Left renal pelvis (tissue), 4 donors: ENCODE results near the gene POU2F3. TPM values are rescaled to one million over a fixed set of nuclear protein-coding genes. Genes with fewer than 3 reads are reported as not detected.

ENCODE experiments used
- DNase-seq, 4 donors: peaks; one replicate each; pipeline ENCODE4 v3.0.0-alpha.2; 2013; ENCODE audit warnings: low read depth in 4 of 4, low spot score in 3 of 4
- polyA plus RNA-seq, 4 donors: library from polyadenylated mRNA; unstranded; fragments of 120-200 nt; gene quantifications; one replicate each; pipeline ENCODE4 v1.2.1, GENCODE V29; 2013; ENCODE audit not compliant: insufficient read length in 4 of 4

POU2F3 gene
- polyA plus RNA-seq, 4 donors, result 0.47 to 2.7 (median 0.89) TPM

GRCh38 chr11:120335908-120336640 lies 96.1 kb downstream of the POU2F3 start, which contains the start of gene ARHGEF12:
Gene ARHGEF12, plus strand, starts transcription at chr11:120336413. Its CDS starts 831 bp downstream, at chr11:120337244.
- DNase-seq, result peak; percentile 89 to 95 (median 94)

GRCh38 chr11:120336641-120337354 lies 96.9 kb downstream of the POU2F3 start:
- DNase-seq, result no peak

GRCh38 chr11:120337355-120338106 lies 97.6 kb downstream of the POU2F3 start:
- no peak for DNase-seq

GRCh38 chr11:120338107-120338933 lies 98.4 kb downstream of the POU2F3 start:
- DNase-seq, result no peak

- no peak for DNase-seq
Measured at GRCh38 chr11:120339394-120339890, 99.5 kb downstream of the POU2F3 start.

GRCh38 chr11:120340529-120340928 lies 100.6 kb downstream of the POU2F3 start:
- DNase-seq, result no peak

GRCh38 chr11:120342226-120342625 lies 102.3 kb downstream of the POU2F3 start:
- DNase-seq, result no peak

GRCh38 chr11:120342678-120343077 lies 102.7 kb downstream of the POU2F3 start:
- no peak for DNase-seq

- no peak for DNase-seq
Measured at GRCh38 chr11:120343429-120343828, 103.5 kb downstream of the POU2F3 start.

GRCh38 chr11:120344302-120345004 lies 104.5 kb downstream of the POU2F3 start:
- no peak for DNase-seq

GRCh38 chr11:120346233-120346632 lies 106.3 kb downstream of the POU2F3 start:
- DNase-seq, result no peak

- no peak for DNase-seq
Measured at GRCh38 chr11:120350637-120351036, 110.7 kb downstream of the POU2F3 start.

GRCh38 chr11:120352405-120352804 lies 112.5 kb downstream of the POU2F3 start:
- DNase-seq, result no peak

GRCh38 chr11:120354068-120354467 lies 114.1 kb downstream of the POU2F3 start:
- DNase-seq, result no peak

GRCh38 chr11:120354779-120355178 lies 114.8 kb downstream of the POU2F3 start:
- no peak for DNase-seq

GRCh38 chr11:120357620-120358019 lies 117.7 kb downstream of the POU2F3 start:
- DNase-seq, result no peak

- no peak for DNase-seq
Measured at GRCh38 chr11:120358729-120359128, 118.8 kb downstream of the POU2F3 start.

GRCh38 chr11:120363436-120363835 lies 123.5 kb downstream of the POU2F3 start:
- no peak for DNase-seq

- DNase-seq, result no peak
Measured at GRCh38 chr11:120365512-120365911, 125.6 kb downstream of the POU2F3 start.
